Astrocyte of the spinal cord (primary cell): Measurements from ENCODE around the gene INSM2.

Source experiments
- DNase-seq: peaks from one replicate; pipeline ENCODE4 v3.0.0; 2011; ENCODE audit warnings: low read depth, low spot score
- H3K4me3 ChIP-seq: 2 replicates; pipeline ENCODE4 v1.5.1; 2011; ENCODE audit warnings: low read depth, mild to moderate bottlenecking, low read length, moderate library complexity
- CTCF ChIP-seq: IDR thresholded peaks from 2 replicates; pipeline ENCODE4 v1.5.1; 2012; ENCODE audit warnings: low read depth, mild to moderate bottlenecking, low read length, inconsistent platforms
- in situ Hi-C: cut with HindIII; loops from 2 replicates; pipeline ENCODE4 v1.10.0; 2017; ENCODE audit warnings: low sequenced_read_pairs

Gene INSM2, protein sequence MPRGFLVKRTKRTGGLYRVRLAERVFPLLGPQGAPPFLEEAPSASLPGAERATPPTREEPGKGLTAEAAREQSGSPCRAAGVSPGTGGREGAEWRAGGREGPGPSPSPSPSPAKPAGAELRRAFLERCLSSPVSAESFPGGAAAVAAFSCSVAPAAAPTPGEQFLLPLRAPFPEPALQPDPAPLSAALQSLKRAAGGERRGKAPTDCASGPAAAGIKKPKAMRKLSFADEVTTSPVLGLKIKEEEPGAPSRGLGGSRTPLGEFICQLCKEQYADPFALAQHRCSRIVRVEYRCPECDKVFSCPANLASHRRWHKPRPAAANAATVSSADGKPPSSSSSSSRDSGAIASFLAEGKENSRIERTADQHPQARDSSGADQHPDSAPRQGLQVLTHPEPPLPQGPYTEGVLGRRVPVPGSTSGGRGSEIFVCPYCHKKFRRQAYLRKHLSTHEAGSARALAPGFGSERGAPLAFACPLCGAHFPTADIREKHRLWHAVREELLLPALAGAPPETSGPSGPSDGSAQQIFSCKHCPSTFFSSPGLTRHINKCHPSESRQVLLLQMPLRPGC

GRCh38 chr14:35533357-35534207 is at the start of gene INSM2:
TSS of gene INSM2 (plus strand) at chr14:35534164. CDS start at chr14:35534253, 89 bp downstream.
- in situ Hi-C loops = no loop called here
- TF ChIP-seq CTCF = no peak
- peak within 1 kb of the TSS; percentile 47 for H3K4me3 ChIP-seq
- DNase-seq = peak; percentile 45

GRCh38 chr14:35492569-35493014 is 41.4 kb upstream of the INSM2 start:
- in situ Hi-C loops = no loop called here
- DNase-seq = no peak
- no peak for TF ChIP-seq CTCF
- H3K4me3 ChIP-seq = no peak overlapping the region

GRCh38 chr14:35495278-35495677 is 38.7 kb upstream of the INSM2 start:
- in situ Hi-C loops = no loop called here
- TF ChIP-seq CTCF = no peak
- DNase-seq = no peak
- H3K4me3 ChIP-seq = no peak overlapping the region

- in situ Hi-C loops = no loop called here
- no peak for DNase-seq
- no peak for TF ChIP-seq CTCF
- no peak overlapping the region for H3K4me3 ChIP-seq
Observed at GRCh38 chr14:35499180-35499579, 34.8 kb upstream of the INSM2 start.

- DNase-seq = no peak
- TF ChIP-seq CTCF = no peak
- no peak overlapping the region for H3K4me3 ChIP-seq
- in situ Hi-C loops = no loop called here
Observed at GRCh38 chr14:35503646-35504045, 30.3 kb upstream of the INSM2 start.

- no peak overlapping the region for H3K4me3 ChIP-seq
- in situ Hi-C loops = no loop called here
- DNase-seq = no peak
- no peak for TF ChIP-seq CTCF
Observed at GRCh38 chr14:35504260-35504659, 29.7 kb upstream of the INSM2 start.
